Measurements from ENCODE around the gene SLC26A2. TPM values are rescaled to one million over a fixed set of nuclear protein-coding genes. Genes with fewer than 3 reads are reported as not detected.
A peak's percentile ranks its signal among the peaks of the same experiment; 100 is the strongest.

SLC26A2 gene
- total RNA-seq, 1 donor from 2014 or later, result 12.6 TPM

DNA sequence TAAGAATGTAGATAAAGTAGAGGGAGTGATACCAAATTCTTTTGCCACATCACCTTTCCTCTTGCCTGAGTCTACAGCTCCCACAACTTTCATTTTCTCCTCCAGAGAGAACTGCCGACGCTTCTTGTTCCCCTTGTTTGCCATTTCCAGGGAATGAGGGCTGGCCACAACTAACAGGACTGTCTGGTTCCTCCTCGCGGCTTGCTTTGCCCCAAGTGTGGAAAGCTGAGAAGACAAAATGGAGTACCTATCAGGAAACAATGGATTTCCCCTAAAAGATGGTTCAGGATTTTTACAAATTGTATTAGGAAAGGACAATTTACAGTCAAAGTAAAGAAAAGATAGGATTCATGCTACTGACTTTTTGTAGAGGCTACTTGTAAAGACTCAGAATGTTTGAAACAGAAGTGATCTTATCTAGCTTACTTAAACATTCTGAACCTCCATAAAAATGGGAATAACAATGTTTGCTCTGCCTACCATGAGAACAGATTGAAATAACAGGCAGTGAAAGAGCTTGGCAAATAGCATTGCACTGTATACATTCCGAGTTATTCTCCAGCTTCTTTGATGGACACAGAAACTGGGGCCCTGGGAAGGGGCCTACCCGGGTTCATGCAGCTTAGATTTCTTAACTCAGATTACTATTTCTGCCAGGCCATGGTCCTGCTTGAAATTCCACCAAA lies 35.8 kb downstream of the SLC26A2 start:
- peaks cover 17% of the 10 kb centered on the region for H3K4me1 Mint-ChIP-seq (ENCODE audit: low read depth)
- no peak for TF ChIP-seq CTCF (IDR thresholded peaks at IDR 0.05; ENCODE audit: unreplicated experiment)
- H3K27ac Mint-ChIP-seq, result no peak overlapping the region
- H3K9me3 Mint-ChIP-seq (ENCODE audit: low read depth), result no peaks in the 10 kb centered on the region
- H3K36me3 Mint-ChIP-seq (ENCODE audit: insufficient read depth), result peaks cover 2% of the 10 kb centered on the region
- DNase-seq (ENCODE audit: low spot score, unreplicated experiment), result no peak
- no peak overlapping the region for H3K4me3 Mint-ChIP-seq (ENCODE audit: low read depth)
- H3K27me3 Mint-ChIP-seq, result no peaks in the 10 kb centered on the region

DNA sequence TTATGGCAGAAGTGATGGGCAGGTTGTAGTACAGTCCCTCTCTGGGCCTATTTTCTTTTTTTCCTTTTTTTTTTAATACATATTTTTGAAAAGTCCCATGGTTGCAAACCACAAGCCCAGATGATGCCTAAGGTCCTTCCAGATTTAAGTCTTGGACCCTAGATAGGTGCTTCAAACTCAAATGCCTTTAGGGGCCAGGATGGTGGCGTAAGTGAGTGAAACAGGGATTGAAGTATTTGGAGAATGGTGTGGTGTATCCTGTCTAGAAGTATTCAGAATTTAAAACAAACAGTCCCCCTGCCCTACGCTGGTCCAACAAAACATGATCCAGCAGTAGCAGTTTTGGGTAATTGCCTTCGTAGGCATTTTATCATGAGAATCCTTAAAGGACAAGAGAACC lies 37.7 kb downstream of the SLC26A2 start:
- Mint-ChIP-seq H3K4me3 (ENCODE audit: low read depth) (peak overlapping the region; percentile 39), H3K36me3 (ENCODE audit: insufficient read depth) (peaks cover 2% of the 10 kb centered on the region)

DNA sequence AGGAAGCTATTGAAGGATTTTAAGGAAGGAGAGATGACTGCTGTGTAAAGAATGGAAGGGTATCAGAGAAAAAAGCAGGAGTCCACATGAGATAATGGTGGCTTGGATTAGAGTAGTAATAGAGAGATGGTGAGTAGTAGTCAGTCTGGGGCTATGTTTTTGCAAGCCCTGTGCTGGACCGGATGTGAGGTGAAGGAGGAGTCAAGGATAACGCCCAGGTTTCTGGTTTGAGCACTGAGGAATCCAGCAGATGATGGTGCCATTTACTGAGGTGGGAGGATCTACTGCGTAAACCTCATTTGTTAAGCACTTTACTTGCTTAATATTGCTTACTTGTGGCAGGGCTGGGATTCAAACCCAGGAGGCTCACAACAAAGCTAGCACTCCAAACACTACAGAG lies 38.8 kb downstream of the SLC26A2 start:
- Mint-ChIP-seq H3K27me3 (no peaks in the 10 kb centered on the region), H3K4me3 (ENCODE audit: low read depth) (peak overlapping the region; percentile 86), H3K4me1 (ENCODE audit: low read depth) (peaks cover 21% of the 10 kb centered on the region), H3K27ac (peak overlapping the region; percentile 96), H3K9me3 (ENCODE audit: low read depth) (no peaks in the 10 kb centered on the region), H3K36me3 (ENCODE audit: insufficient read depth) (peaks cover 2% of the 10 kb centered on the region)
- no peak for DNase-seq (ENCODE audit: low spot score, unreplicated experiment)
- TF ChIP-seq CTCF (IDR thresholded peaks at IDR 0.05; ENCODE audit: unreplicated experiment), result no peak

More for the DNA sequence above, 37.7 kb downstream of the SLC26A2 start:
- Mint-ChIP-seq H3K27ac (no peak overlapping the region), H3K9me3 (ENCODE audit: low read depth) (no peaks in the 10 kb centered on the region), H3K27me3 (no peaks in the 10 kb centered on the region), H3K4me1 (ENCODE audit: low read depth) (peaks cover 21% of the 10 kb centered on the region)
- TF ChIP-seq CTCF (IDR thresholded peaks at IDR 0.05; ENCODE audit: unreplicated experiment), result no peak
- no peak for DNase-seq (ENCODE audit: low spot score, unreplicated experiment)

- no peak for DNase-seq (ENCODE audit: low spot score, unreplicated experiment)
- H3K27me3 Mint-ChIP-seq, result no peaks in the 10 kb centered on the region
- no peak for TF ChIP-seq CTCF (IDR thresholded peaks at IDR 0.05; ENCODE audit: unreplicated experiment)
Observed at GRCh38 chr5:149999866-150000255, 39.3 kb downstream of the SLC26A2 start.

DNA sequence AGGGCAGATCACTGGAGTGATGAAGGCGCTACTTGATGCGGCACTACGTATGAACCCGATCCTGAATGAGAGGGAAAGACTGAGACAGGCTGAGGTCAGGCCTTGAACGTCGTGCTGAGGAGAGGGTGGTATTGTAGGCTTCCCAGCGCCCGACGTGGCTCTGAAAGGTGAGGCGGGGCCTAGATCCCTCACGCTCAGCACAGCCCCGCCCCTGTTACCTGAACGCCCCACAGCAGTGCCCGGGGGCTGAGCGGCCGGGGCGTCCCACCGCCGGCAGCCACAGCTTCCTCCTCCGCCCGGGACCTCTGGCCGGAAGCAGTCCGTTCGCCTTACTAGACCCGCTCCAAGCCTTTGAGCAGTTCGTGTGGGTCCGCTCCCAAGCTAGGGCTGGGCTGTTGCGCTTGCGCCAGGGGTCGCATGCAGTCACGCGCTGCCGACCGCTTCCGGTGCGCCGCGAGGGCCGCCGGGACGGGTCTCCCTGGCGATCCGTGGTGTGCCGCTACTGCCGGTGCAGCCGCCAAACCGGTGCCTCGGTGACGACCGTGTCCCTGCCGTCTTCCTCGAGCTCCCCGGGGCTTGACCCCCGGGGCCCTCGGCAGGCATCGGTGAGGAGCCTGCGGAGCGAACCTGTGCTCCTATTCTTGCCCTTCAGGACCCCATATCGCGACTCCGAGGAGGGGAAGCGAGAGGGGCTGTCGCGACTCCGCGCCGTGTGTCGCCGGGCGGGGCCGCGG lies 39.9 kb downstream of the SLC26A2 start, which contains the start of the genes HMGXB3 and TIGD6:
Gene HMGXB3, plus strand, starts transcription at position 484 of the 734 bp plus-strand sequence. CDS start 4,114 bp downstream, outside the sequence.
Gene TIGD6, minus strand, starts transcription at position 399 of the 734 bp plus-strand sequence. CDS start 4,306 bp downstream, outside the sequence.
- no peak for TF ChIP-seq CTCF (IDR thresholded peaks at IDR 0.05; ENCODE audit: unreplicated experiment)
- Mint-ChIP-seq H3K4me1 (ENCODE audit: low read depth) (peaks cover 21% of the 10 kb centered on the region), H3K4me3 (ENCODE audit: low read depth) (peak within 1 kb of the TSS; percentile 86), H3K9me3 (ENCODE audit: low read depth) (no peaks in the 10 kb centered on the region), H3K27me3 (no peaks in the 10 kb centered on the region), H3K27ac (peak within 1 kb of the TSS; percentile 96), H3K36me3 (ENCODE audit: insufficient read depth) (peaks cover 6% of the 10 kb centered on the region)
- DNase-seq (ENCODE audit: low spot score, unreplicated experiment), result peak; percentile 85

More at GRCh38 chr5:149999866-150000255, 39.3 kb downstream of the SLC26A2 start:
- peak overlapping the region; percentile 96 for H3K27ac Mint-ChIP-seq
- H3K36me3 Mint-ChIP-seq (ENCODE audit: insufficient read depth), result peaks cover 4% of the 10 kb centered on the region
- H3K4me3 Mint-ChIP-seq (ENCODE audit: low read depth), result peak overlapping the region; percentile 86
- H3K9me3 Mint-ChIP-seq (ENCODE audit: low read depth), result no peaks in the 10 kb centered on the region
- H3K4me1 Mint-ChIP-seq (ENCODE audit: low read depth), result peaks cover 21% of the 10 kb centered on the region

Measured in progenitor cell of endocrine pancreas (in vitro differentiated cells).